ENCODE measurements around the gene CCDC141.

- no peak for TF ChIP-seq POLR2A (IDR thresholded peaks at IDR 0.05)
- TF ChIP-seq CTCF (IDR thresholded peaks at IDR 0.05): no peak
- no peak for TF ChIP-seq EP300 (IDR thresholded peaks at IDR 0.05)
Observed at GRCh38 chr2:178949584-178949983, 100.4 kb downstream of the CCDC141 start.
